GM21619 (cell line): ENCODE results near the gene CYBA.

ENCODE experiments used
- ATAC-seq: cut with Tn5 transposase; IDR thresholded peaks from one replicate; pipeline ENCODE4 v1.9.1; 2021; ENCODE audit not compliant: unreplicated experiment

The CYBA gene

GRCh38 chr16:88650749-88651275 is at the start of gene CYBA:
CYBA (minus strand) TSS chr16:88651053; CDS start chr16:88651013, 40 bp downstream.
- peak; percentile 52 for ATAC-seq

GRCh38 chr16:88700322-88700635 is 49.4 kb upstream of the CYBA start:
- ATAC-seq, result no peak

- no peak for ATAC-seq
Measured at GRCh38 chr16:88699180-88699579, 48.3 kb upstream of the CYBA start.

- no peak for ATAC-seq
Measured at GRCh38 chr16:88698646-88699045, 47.8 kb upstream of the CYBA start.

- ATAC-seq, result no peak
Measured at GRCh38 chr16:88697831-88698615, 47.2 kb upstream of the CYBA start.

GRCh38 chr16:88697116-88697830 is 46.4 kb upstream of the CYBA start:
- no peak for ATAC-seq

- no peak for ATAC-seq
Measured at GRCh38 chr16:88696441-88696840, 45.6 kb upstream of the CYBA start.

- ATAC-seq, result no peak
Measured at GRCh38 chr16:88695753-88696152, 44.9 kb upstream of the CYBA start.

- ATAC-seq, result no peak
Measured at GRCh38 chr16:88695218-88695617, 44.4 kb upstream of the CYBA start.

- no peak for ATAC-seq
Measured at GRCh38 chr16:88694221-88695087, 43.6 kb upstream of the CYBA start.

- no peak for ATAC-seq
Measured at GRCh38 chr16:88693420-88694177, 42.7 kb upstream of the CYBA start.

- ATAC-seq, result no peak
Measured at GRCh38 chr16:88692861-88693260, 42.0 kb upstream of the CYBA start.

- no peak for ATAC-seq
Measured at GRCh38 chr16:88691924-88692560, 41.2 kb upstream of the CYBA start.

GRCh38 chr16:88691129-88691813 is 40.4 kb upstream of the CYBA start:
- no peak for ATAC-seq

- ATAC-seq, result no peak
Measured at GRCh38 chr16:88690341-88691128, 39.7 kb upstream of the CYBA start.

GRCh38 chr16:88688013-88688778 is 37.3 kb upstream of the CYBA start:
- no peak for ATAC-seq

- no peak for ATAC-seq
Measured at GRCh38 chr16:88687676-88688012, 36.8 kb upstream of the CYBA start.

GRCh38 chr16:88687254-88687576 is 36.4 kb upstream of the CYBA start:
- no peak for ATAC-seq
